ENCODE measurements around the gene RALGPS1. TPM values are rescaled to one million over a fixed set of nuclear protein-coding genes. Genes with fewer than 3 reads are reported as not detected.

Gene RALGPS1
- total and polyA plus RNA-seq, 2 of the 13 experiments (the other 11 are each of a cell fraction or from before 2014, with no cell fraction given) = 3.7 to 6.5 TPM

- peaks cover 0 to 2% of the 10 kb centered on the region in 2 experiments; a peak in 2 of 5 replicates for H3K36me3 ChIP-seq (replicated peaks in 1 of 2; ENCODE audit: control insufficient read depth in 1 of 2, insufficient read depth in 2 of 2, low read length in 2 of 2)
- 92% methylated on average over 11 of the region's 11 CpGs for WGBS (ENCODE audit: low lambda C conversion rate)
- ChIA-PET POLR2A (no interaction called here), CTCF (ENCODE audit: low intra/inter-chr PET ratio, low total read pairs) (no interaction called here)
- H3K27ac ChIP-seq (ENCODE audit: extremely low read length, insufficient read depth, low read length) = no peak overlapping the region
- ATAC-seq (no peak), FAIRE-seq (no peak), DNase-seq (ENCODE audit: low spot score) (no peak)
- no peaks in the 10 kb centered on the region for H3K79me2 ChIP-seq (ENCODE audit: insufficient read depth, low read length)
- no TSS peak for BruUV-seq (replicated peaks)
- TF ChIP-seq ASH2L (IDR thresholded peaks at IDR 0.05; ENCODE audit: insufficient read length, low read depth, low read length) = no peak
- TF ChIP-seq ZFP36L2 (CRISPR knock-in tag; IDR thresholded peaks at IDR 0.05) = no peak
- TF ChIP-seq ZMYM2 (CRISPR knock-in tag; IDR thresholded peaks at IDR 0.05) = no peak
- no peak for TF ChIP-seq ZNF747 (CRISPR knock-in tag; IDR thresholded peaks at IDR 0.05; ENCODE audit: borderline replicate concordance)
- no peak for TF ChIP-seq FOXK2 (IDR thresholded peaks at IDR 0.05)
- no peak for TF ChIP-seq NFYB (CRISPR knock-in tag; IDR thresholded peaks at IDR 0.05)
- no peak for TF ChIP-seq ZNF562 (CRISPR knock-in tag; IDR thresholded peaks at IDR 0.05; ENCODE audit: borderline replicate concordance)
- no peak for TF ChIP-seq SYNCRIP (IDR thresholded peaks at IDR 0.05; ENCODE audit: insufficient read depth, low read depth, low read length)
- TF ChIP-seq RCOR2 (CRISPR knock-in tag; IDR thresholded peaks at IDR 0.05) = no peak
- no peak for TF ChIP-seq HNRNPLL (IDR thresholded peaks at IDR 0.05; ENCODE audit: low read depth, low read length, poor library complexity, severe bottlenecking)
- H3K27me3 ChIP-seq (ENCODE audit: control insufficient read depth in 1 of 2, insufficient read depth in 2 of 2, low read length in 2 of 2) = no peaks in the 10 kb centered on the region
- H2AFZ ChIP-seq (ENCODE audit: low read length) = no peak overlapping the region
- no peaks in the 10 kb centered on the region for H3K4me1 ChIP-seq (ENCODE audit: insufficient read depth, low read length)
- H4K20me1 ChIP-seq (ENCODE audit: insufficient read depth, low read length) = no peaks in the 10 kb centered on the region
- H3K9me3 ChIP-seq (ENCODE audit: low read length) = no peaks in the 10 kb centered on the region
- intact Hi-C loops (cut with micrococcal nuclease; ENCODE audit: unreplicated experiment) (no loop called here), in situ Hi-C loops (cut with HindIII; ENCODE audit: extremely low pct_ligation_motif_present, low pct_unique_long_range_greater_than_20kb) (no loop called here)
- no peak overlapping the region for H3K4me2 ChIP-seq (ENCODE audit: low read depth, low read length)
- H3K4me3 ChIP-seq (replicated peaks in 1 of 3; ENCODE audit: insufficient read depth in 1 of 3, low read depth in 2 of 3, low read length in 3 of 3) = no peak overlapping the region
- H3K9ac ChIP-seq (ENCODE audit: insufficient read depth, low read depth, low read length) = no peak overlapping the region
Observed at GRCh38 chr9:127092041-127092608, 177.5 kb downstream of the RALGPS1 start.

Measured in HepG2 (cell line).